GM23338 (cell line): ENCODE measurements around the gene NOD1.

Experiments used
- CREB1 ChIP-seq: fragments of 250-450 bp; sonication (Bioruptor Pico); IDR thresholded peaks from 2 replicates; pipeline ENCODE4 v1.5.0; 2020; ENCODE audit warnings: low read depth, mild to moderate bottlenecking, moderate library complexity
- EZH2 ChIP-seq: fragments of 200-600 bp; sonication (generic); IDR thresholded peaks from one replicate; pipeline ENCODE4 v1.8.0; 2017; ENCODE audit warnings: antibody characterized with exemption, mild to moderate bottlenecking, low read depth; ENCODE audit not compliant: unreplicated experiment
- EZH2phosphoT487 ChIP-seq: fragments of 200-600 bp; sonication (generic); IDR thresholded peaks from one replicate; pipeline ENCODE4 v1.8.1; 2018; ENCODE audit warnings: antibody characterized with exemption; ENCODE audit not compliant: unreplicated experiment
- POLR2AphosphoS5 ChIP-seq: IDR thresholded peaks from 2 replicates; pipeline ENCODE4 v1.6.1; 2016; ENCODE audit warnings: antibody characterized with exemption, low read depth
- REST ChIP-seq: IDR thresholded peaks from one replicate; pipeline ENCODE4 v1.6.1; 2018; ENCODE audit warnings: antibody characterized with exemption; ENCODE audit not compliant: unreplicated experiment
- STAT1 ChIP-seq: IDR thresholded peaks from one replicate; pipeline ENCODE4 v1.6.1; 2016; ENCODE audit warnings: antibody characterized with exemption; ENCODE audit not compliant: unreplicated experiment
- ZNF114 ChIP-seq: fragments of 250-450 bp; sonication (Bioruptor Pico); IDR thresholded peaks from 2 replicates; pipeline ENCODE4 v1.5.0; 2020; ENCODE audit warnings: mild to moderate bottlenecking, moderate library complexity
- ZNF331 ChIP-seq: fragments of 250-450 bp; sonication (Bioruptor Pico); IDR thresholded peaks from 2 replicates; pipeline ENCODE4 v1.5.0; 2020; ENCODE audit warnings: low read depth, mild to moderate bottlenecking, moderate library complexity
- TF ChIP-seq, protein P1 (sequence below), 2 experiments: fragments of 200-600 bp in 1 of 2; sonication (generic) in 1 of 2; conservative IDR thresholded peaks; 2 replicates each; pipeline versions ENCODE4 v1.5.1 to v1.6.1; 2016 to 2017; ENCODE audit warnings: antibody characterized with exemption in 2 of 2, low read depth in 2 of 2, mild to moderate bottlenecking in 2 of 2, moderate library complexity in 1 of 2

- TF ChIP-seq EZH2phosphoT487, result no peak
- TF ChIP-seq POLR2AphosphoS5, result no peak
- TF ChIP-seq, protein P1, sequence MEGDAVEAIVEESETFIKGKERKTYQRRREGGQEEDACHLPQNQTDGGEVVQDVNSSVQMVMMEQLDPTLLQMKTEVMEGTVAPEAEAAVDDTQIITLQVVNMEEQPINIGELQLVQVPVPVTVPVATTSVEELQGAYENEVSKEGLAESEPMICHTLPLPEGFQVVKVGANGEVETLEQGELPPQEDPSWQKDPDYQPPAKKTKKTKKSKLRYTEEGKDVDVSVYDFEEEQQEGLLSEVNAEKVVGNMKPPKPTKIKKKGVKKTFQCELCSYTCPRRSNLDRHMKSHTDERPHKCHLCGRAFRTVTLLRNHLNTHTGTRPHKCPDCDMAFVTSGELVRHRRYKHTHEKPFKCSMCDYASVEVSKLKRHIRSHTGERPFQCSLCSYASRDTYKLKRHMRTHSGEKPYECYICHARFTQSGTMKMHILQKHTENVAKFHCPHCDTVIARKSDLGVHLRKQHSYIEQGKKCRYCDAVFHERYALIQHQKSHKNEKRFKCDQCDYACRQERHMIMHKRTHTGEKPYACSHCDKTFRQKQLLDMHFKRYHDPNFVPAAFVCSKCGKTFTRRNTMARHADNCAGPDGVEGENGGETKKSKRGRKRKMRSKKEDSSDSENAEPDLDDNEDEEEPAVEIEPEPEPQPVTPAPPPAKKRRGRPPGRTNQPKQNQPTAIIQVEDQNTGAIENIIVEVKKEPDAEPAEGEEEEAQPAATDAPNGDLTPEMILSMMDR (conservative IDR thresholded peaks at IDR 0.05; ENCODE audit: low read depth in 2 of 2), result 0 out of 4 replicates have a peak, but pooled peaks of 1 of the 2 experiments have one; percentile 6
- no peak for TF ChIP-seq EZH2
- no peak for TF ChIP-seq STAT1
- TF ChIP-seq ZNF114 (CRISPR knock-in tag), result no peak
- TF ChIP-seq ZNF331 (CRISPR knock-in tag), result no peak
- TF ChIP-seq REST, result no peak
- TF ChIP-seq CREB1, result no peak
Measured at GRCh38 chr7:30422922-30423321, 55.7 kb downstream of the NOD1 start.
